ENCODE results near the gene NMT1. TPM values are rescaled to one million over a fixed set of nuclear protein-coding genes. Genes with fewer than 3 reads are reported as not detected.
A peak's percentile ranks its signal among the peaks of the same experiment; 100 is the strongest.

Gene NMT1
- total and polyA plus RNA-seq, 11 donors, result 36.8 to 114 (median 68.7) TPM

GRCh38 chr17:45148183-45149036, 87.3 kb downstream of the NMT1 start, which contains the start of gene HEXIM1:
Gene HEXIM1, plus strand, starts transcription at chr17:45148475. Its CDS starts 716 bp downstream, at chr17:45149191.
- WGBS, 4 donors, result 0 to 1% (median 0%) methylated on average over 58 of the region's 58 CpGs
- Histone ChIP-seq H3K4me1 (peaks cover 5 to 67% (median 36%) of the 10 kb centered on the region in 12 donors), H3K4me3 (peak within 1 kb of the TSS; percentile 63 to 93 (median 79)), H3K27ac (peak within 1 kb of the TSS; percentile 95 to 100 (median 99)), H3K36me3 (no peaks in the 10 kb centered on the region), H3K9me3 (no peaks in the 10 kb centered on the region), H3K27me3 (no peaks in the 10 kb centered on the region)
- no peak for TF ChIP-seq CTCF (IDR thresholded peaks at IDR 0.05)
- peak; percentile 79 to 99 for TF ChIP-seq POLR2A (IDR thresholded peaks at IDR 0.05)
- DNase-seq (peak; percentile 99 to 100 (median 99)), ATAC-seq (peak; percentile 80 to 88 (median 84))
- intact Hi-C loops (cut with DNase I), result loop anchor here in 6 of 10 donors (1.0 to 5.0 kb wide), 2 partner anchors 13 to 49 kb away; partner anchors contain the start of gene HEXIM2 (in 5 of the 6)

GRCh38 chr17:45149037-45149668, 88.0 kb downstream of the NMT1 start:
- intact Hi-C loops (cut with DNase I), result loop anchor here in 1 of 10 donors (5.0 kb wide), 1 partner anchor 48 kb away; no protein-coding TSS in a partner anchor
- TF ChIP-seq CTCF (IDR thresholded peaks at IDR 0.05) (peak; percentile 73 to 95 (median 84)), POLR2A (IDR thresholded peaks at IDR 0.05) (peak in 1 of 2 donors; percentile 38)
- Histone ChIP-seq H3K27ac (peak overlapping the region; percentile 86 to 100 (median 96)), H3K27me3 (no peaks in the 10 kb centered on the region), H3K36me3 (no peaks in the 10 kb centered on the region), H3K4me3 (peak overlapping the region; percentile 62 to 93 (median 79)), H3K9me3 (no peaks in the 10 kb centered on the region), H3K4me1 (peaks cover 5 to 59% (median 34%) of the 10 kb centered on the region in 12 donors)
- peak; percentile 44 to 71 (median 58) for ATAC-seq
- WGBS, 4 donors, result 0 to 1% (median 0%) methylated on average over 26 to 32 of the region's 32 CpGs
- DNase-seq, result peak; percentile 90 to 94 (median 91)

- peak overlapping the region; percentile 86 to 100 (median 96) for H3K27ac ChIP-seq
- no peaks in the 10 kb centered on the region for H3K9me3 ChIP-seq
- DNase-seq, result peak; percentile 74 to 84 (median 76)
- TF ChIP-seq CTCF (IDR thresholded peaks at IDR 0.05), result no peak
- no peak for TF ChIP-seq POLR2A (IDR thresholded peaks at IDR 0.05)
- H3K36me3 ChIP-seq, result no peaks in the 10 kb centered on the region
- WGBS, 4 donors, result 1% methylated on average over 55 to 56 of the region's 56 CpGs
- H3K27me3 ChIP-seq, result no peaks in the 10 kb centered on the region
- peak overlapping the region; percentile 62 to 93 (median 79) for H3K4me3 ChIP-seq
- intact Hi-C loops (cut with DNase I), result loop anchor here in 1 of 10 donors (5.0 kb wide), 1 partner anchor 47 kb away; no protein-coding TSS in a partner anchor
- ATAC-seq, result peak in 3 of 4 donors; percentile 6 to 13 (median 6)
- peaks cover 5 to 51% (median 29%) of the 10 kb centered on the region in 12 donors for H3K4me1 ChIP-seq
These were observed 88.8 kb downstream of the NMT1 start for GRCh38 chr17:45149669-45150664.
